ENCODE results near the gene GRIA4.

Gene GRIA4

GRCh38 chr11:105670811-105671210 lies 60.9 kb downstream of the GRIA4 start:
- H3K36me3 ChIP-seq (ENCODE audit: control insufficient read depth in 2 of 2, insufficient read depth in 2 of 2, low read length in 2 of 2), result no peaks in the 10 kb centered on the region
- H3K4me1 ChIP-seq (ENCODE audit: control insufficient read depth in 2 of 2, insufficient read depth in 2 of 2, low read length in 2 of 2), result no peaks in the 10 kb centered on the region

GRCh38 chr11:105673089-105673488 lies 63.2 kb downstream of the GRIA4 start:
- Histone ChIP-seq H3K4me3 (ENCODE audit: low read length in 2 of 2) (no peak overlapping the region), H3K4me1 (ENCODE audit: control insufficient read depth in 2 of 2, insufficient read depth in 2 of 2, low read length in 2 of 2) (no peaks in the 10 kb centered on the region), H3K36me3 (ENCODE audit: control insufficient read depth in 2 of 2, insufficient read depth in 2 of 2, low read length in 2 of 2) (no peaks in the 10 kb centered on the region), H3K9me3 (ENCODE audit: control insufficient read depth in 2 of 2, low read length in 2 of 2) (no peaks in the 10 kb centered on the region), H3K27me3 (ENCODE audit: control insufficient read depth in 2 of 2, insufficient read depth in 2 of 2, low read length in 2 of 2) (no peaks in the 10 kb centered on the region), H3K9ac (ENCODE audit: low read depth in 1 of 2, low read length in 2 of 2) (no peak overlapping the region), H3K27ac (ENCODE audit: low read depth in 2 of 2, low read length in 2 of 2) (no peak overlapping the region)

More at GRCh38 chr11:105670811-105671210, 60.9 kb downstream of the GRIA4 start:
- H3K27ac ChIP-seq (ENCODE audit: low read depth in 2 of 2, low read length in 2 of 2), result no peak overlapping the region
- no peak overlapping the region for H3K9ac ChIP-seq (ENCODE audit: low read depth in 1 of 2, low read length in 2 of 2)
- no peak overlapping the region for H3K4me3 ChIP-seq (ENCODE audit: low read length in 2 of 2)
- no peaks in the 10 kb centered on the region for H3K27me3 ChIP-seq (ENCODE audit: control insufficient read depth in 2 of 2, insufficient read depth in 2 of 2, low read length in 2 of 2)
- no peaks in the 10 kb centered on the region for H3K9me3 ChIP-seq (ENCODE audit: control insufficient read depth in 2 of 2, low read length in 2 of 2)

- Histone ChIP-seq H3K36me3 (ENCODE audit: control insufficient read depth in 2 of 2, insufficient read depth in 2 of 2, low read length in 2 of 2) (no peaks in the 10 kb centered on the region), H3K4me1 (ENCODE audit: control insufficient read depth in 2 of 2, insufficient read depth in 2 of 2, low read length in 2 of 2) (no peaks in the 10 kb centered on the region), H3K9me3 (ENCODE audit: control insufficient read depth in 2 of 2, low read length in 2 of 2) (no peaks in the 10 kb centered on the region), H3K9ac (ENCODE audit: low read depth in 1 of 2, low read length in 2 of 2) (no peak overlapping the region), H3K27me3 (ENCODE audit: control insufficient read depth in 2 of 2, insufficient read depth in 2 of 2, low read length in 2 of 2) (no peaks in the 10 kb centered on the region), H3K4me3 (ENCODE audit: low read length in 2 of 2) (no peak overlapping the region), H3K27ac (ENCODE audit: low read depth in 2 of 2, low read length in 2 of 2) (no peak overlapping the region)
Measured at GRCh38 chr11:105689631-105690030, 79.8 kb downstream of the GRIA4 start.

GRCh38 chr11:105690467-105690866 lies 80.6 kb downstream of the GRIA4 start:
- Histone ChIP-seq H3K9ac (ENCODE audit: low read depth in 1 of 2, low read length in 2 of 2) (no peak overlapping the region), H3K4me1 (ENCODE audit: control insufficient read depth in 2 of 2, insufficient read depth in 2 of 2, low read length in 2 of 2) (no peaks in the 10 kb centered on the region), H3K4me3 (ENCODE audit: low read length in 2 of 2) (no peak overlapping the region), H3K27ac (ENCODE audit: low read depth in 2 of 2, low read length in 2 of 2) (no peak overlapping the region), H3K9me3 (ENCODE audit: control insufficient read depth in 2 of 2, low read length in 2 of 2) (no peaks in the 10 kb centered on the region), H3K36me3 (ENCODE audit: control insufficient read depth in 2 of 2, insufficient read depth in 2 of 2, low read length in 2 of 2) (no peaks in the 10 kb centered on the region), H3K27me3 (ENCODE audit: control insufficient read depth in 2 of 2, insufficient read depth in 2 of 2, low read length in 2 of 2) (no peaks in the 10 kb centered on the region)

- Histone ChIP-seq H3K9ac (ENCODE audit: low read depth in 1 of 2, low read length in 2 of 2) (no peak overlapping the region), H3K27me3 (ENCODE audit: control insufficient read depth in 2 of 2, insufficient read depth in 2 of 2, low read length in 2 of 2) (no peaks in the 10 kb centered on the region), H3K36me3 (ENCODE audit: control insufficient read depth in 2 of 2, insufficient read depth in 2 of 2, low read length in 2 of 2) (no peaks in the 10 kb centered on the region), H3K4me1 (ENCODE audit: control insufficient read depth in 2 of 2, insufficient read depth in 2 of 2, low read length in 2 of 2) (no peaks in the 10 kb centered on the region), H3K9me3 (ENCODE audit: control insufficient read depth in 2 of 2, low read length in 2 of 2) (no peaks in the 10 kb centered on the region), H3K27ac (ENCODE audit: low read depth in 2 of 2, low read length in 2 of 2) (no peak overlapping the region), H3K4me3 (ENCODE audit: low read length in 2 of 2) (no peak overlapping the region)
Measured at GRCh38 chr11:105693075-105693759, 83.3 kb downstream of the GRIA4 start.

- H3K4me1 ChIP-seq (ENCODE audit: control insufficient read depth in 2 of 2, insufficient read depth in 2 of 2, low read length in 2 of 2), result no peaks in the 10 kb centered on the region
Measured at GRCh38 chr11:105696000-105696399, 86.1 kb downstream of the GRIA4 start.

GRCh38 chr11:105697291-105697690 lies 87.4 kb downstream of the GRIA4 start:
- Histone ChIP-seq H3K27ac (ENCODE audit: low read depth in 2 of 2, low read length in 2 of 2) (no peak overlapping the region), H3K4me3 (ENCODE audit: low read length in 2 of 2) (no peak overlapping the region), H3K9ac (ENCODE audit: low read depth in 1 of 2, low read length in 2 of 2) (no peak overlapping the region), H3K27me3 (ENCODE audit: control insufficient read depth in 2 of 2, insufficient read depth in 2 of 2, low read length in 2 of 2) (no peaks in the 10 kb centered on the region), H3K9me3 (ENCODE audit: control insufficient read depth in 2 of 2, low read length in 2 of 2) (no peaks in the 10 kb centered on the region), H3K36me3 (ENCODE audit: control insufficient read depth in 2 of 2, insufficient read depth in 2 of 2, low read length in 2 of 2) (no peaks in the 10 kb centered on the region), H3K4me1 (ENCODE audit: control insufficient read depth in 2 of 2, insufficient read depth in 2 of 2, low read length in 2 of 2) (no peaks in the 10 kb centered on the region)

More at GRCh38 chr11:105696000-105696399, 86.1 kb downstream of the GRIA4 start:
- Histone ChIP-seq H3K9ac (ENCODE audit: low read depth in 1 of 2, low read length in 2 of 2) (no peak overlapping the region), H3K4me3 (ENCODE audit: low read length in 2 of 2) (no peak overlapping the region), H3K36me3 (ENCODE audit: control insufficient read depth in 2 of 2, insufficient read depth in 2 of 2, low read length in 2 of 2) (no peaks in the 10 kb centered on the region), H3K27me3 (ENCODE audit: control insufficient read depth in 2 of 2, insufficient read depth in 2 of 2, low read length in 2 of 2) (no peaks in the 10 kb centered on the region), H3K9me3 (ENCODE audit: control insufficient read depth in 2 of 2, low read length in 2 of 2) (no peaks in the 10 kb centered on the region), H3K27ac (ENCODE audit: low read depth in 2 of 2, low read length in 2 of 2) (no peak overlapping the region)

- Histone ChIP-seq H3K9ac (ENCODE audit: low read depth in 1 of 2, low read length in 2 of 2) (no peak overlapping the region), H3K4me1 (ENCODE audit: control insufficient read depth in 2 of 2, insufficient read depth in 2 of 2, low read length in 2 of 2) (no peaks in the 10 kb centered on the region), H3K4me3 (ENCODE audit: low read length in 2 of 2) (no peak overlapping the region), H3K9me3 (ENCODE audit: control insufficient read depth in 2 of 2, low read length in 2 of 2) (no peaks in the 10 kb centered on the region), H3K27me3 (ENCODE audit: control insufficient read depth in 2 of 2, insufficient read depth in 2 of 2, low read length in 2 of 2) (no peaks in the 10 kb centered on the region), H3K27ac (ENCODE audit: low read depth in 2 of 2, low read length in 2 of 2) (no peak overlapping the region), H3K36me3 (ENCODE audit: control insufficient read depth in 2 of 2, insufficient read depth in 2 of 2, low read length in 2 of 2) (no peaks in the 10 kb centered on the region)
Measured at GRCh38 chr11:105699203-105699602, 89.3 kb downstream of the GRIA4 start.

- no peaks in the 10 kb centered on the region for H3K27me3 ChIP-seq (ENCODE audit: control insufficient read depth in 2 of 2, insufficient read depth in 2 of 2, low read length in 2 of 2)
- H3K9ac ChIP-seq (ENCODE audit: low read depth in 1 of 2, low read length in 2 of 2), result no peak overlapping the region
Measured at GRCh38 chr11:105700271-105700670, 90.4 kb downstream of the GRIA4 start.

GRCh38 chr11:105701098-105701497 lies 91.2 kb downstream of the GRIA4 start:
- Histone ChIP-seq H3K4me1 (ENCODE audit: control insufficient read depth in 2 of 2, insufficient read depth in 2 of 2, low read length in 2 of 2) (no peaks in the 10 kb centered on the region), H3K27me3 (ENCODE audit: control insufficient read depth in 2 of 2, insufficient read depth in 2 of 2, low read length in 2 of 2) (no peaks in the 10 kb centered on the region), H3K9ac (ENCODE audit: low read depth in 1 of 2, low read length in 2 of 2) (no peak overlapping the region), H3K36me3 (ENCODE audit: control insufficient read depth in 2 of 2, insufficient read depth in 2 of 2, low read length in 2 of 2) (no peaks in the 10 kb centered on the region), H3K9me3 (ENCODE audit: control insufficient read depth in 2 of 2, low read length in 2 of 2) (no peaks in the 10 kb centered on the region), H3K27ac (ENCODE audit: low read depth in 2 of 2, low read length in 2 of 2) (no peak overlapping the region), H3K4me3 (ENCODE audit: low read length in 2 of 2) (no peak overlapping the region)

More at GRCh38 chr11:105700271-105700670, 90.4 kb downstream of the GRIA4 start:
- Histone ChIP-seq H3K4me1 (ENCODE audit: control insufficient read depth in 2 of 2, insufficient read depth in 2 of 2, low read length in 2 of 2) (no peaks in the 10 kb centered on the region), H3K9me3 (ENCODE audit: control insufficient read depth in 2 of 2, low read length in 2 of 2) (no peaks in the 10 kb centered on the region), H3K36me3 (ENCODE audit: control insufficient read depth in 2 of 2, insufficient read depth in 2 of 2, low read length in 2 of 2) (no peaks in the 10 kb centered on the region), H3K27ac (ENCODE audit: low read depth in 2 of 2, low read length in 2 of 2) (no peak overlapping the region), H3K4me3 (ENCODE audit: low read length in 2 of 2) (no peak overlapping the region)

Data from mucosa of rectum (tissue), 2 donors.